ENCODE data around the gene TRPM8.

DNA sequence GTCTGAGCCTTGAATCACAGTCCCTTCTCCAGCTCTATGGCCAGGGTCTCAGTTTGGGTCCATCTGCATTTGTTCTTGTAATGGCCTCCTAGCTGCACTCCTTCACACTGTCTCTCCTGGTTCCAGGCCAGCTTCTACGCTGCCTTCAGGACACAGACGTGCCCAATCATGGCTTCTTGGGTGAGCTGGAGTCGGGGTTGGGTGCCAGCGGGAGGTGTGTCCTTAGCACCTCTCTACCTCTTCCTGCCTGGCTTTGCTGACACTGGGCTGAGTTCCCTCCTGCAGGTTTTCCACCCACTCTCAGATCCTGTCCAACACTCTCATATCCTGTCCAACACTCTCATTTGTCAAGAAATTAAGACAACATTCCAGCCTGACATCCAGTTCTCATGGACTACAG is 9.6 kb downstream of the TRPM8 start:
- TF ChIP-seq, protein P1, sequence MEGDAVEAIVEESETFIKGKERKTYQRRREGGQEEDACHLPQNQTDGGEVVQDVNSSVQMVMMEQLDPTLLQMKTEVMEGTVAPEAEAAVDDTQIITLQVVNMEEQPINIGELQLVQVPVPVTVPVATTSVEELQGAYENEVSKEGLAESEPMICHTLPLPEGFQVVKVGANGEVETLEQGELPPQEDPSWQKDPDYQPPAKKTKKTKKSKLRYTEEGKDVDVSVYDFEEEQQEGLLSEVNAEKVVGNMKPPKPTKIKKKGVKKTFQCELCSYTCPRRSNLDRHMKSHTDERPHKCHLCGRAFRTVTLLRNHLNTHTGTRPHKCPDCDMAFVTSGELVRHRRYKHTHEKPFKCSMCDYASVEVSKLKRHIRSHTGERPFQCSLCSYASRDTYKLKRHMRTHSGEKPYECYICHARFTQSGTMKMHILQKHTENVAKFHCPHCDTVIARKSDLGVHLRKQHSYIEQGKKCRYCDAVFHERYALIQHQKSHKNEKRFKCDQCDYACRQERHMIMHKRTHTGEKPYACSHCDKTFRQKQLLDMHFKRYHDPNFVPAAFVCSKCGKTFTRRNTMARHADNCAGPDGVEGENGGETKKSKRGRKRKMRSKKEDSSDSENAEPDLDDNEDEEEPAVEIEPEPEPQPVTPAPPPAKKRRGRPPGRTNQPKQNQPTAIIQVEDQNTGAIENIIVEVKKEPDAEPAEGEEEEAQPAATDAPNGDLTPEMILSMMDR (IDR thresholded peaks at IDR 0.05; ENCODE audit: borderline replicate concordance, extremely low read depth, low read length, poor library complexity, severe bottlenecking), result no peak
- no peak for TF ChIP-seq EZH2 (IDR thresholded peaks at IDR 0.05; ENCODE audit: borderline replicate concordance, low read depth, low read length, severe bottlenecking)

Measured in DND-41 (cell line).